ACC112 (cell line): ENCODE measurements around the gene C1orf159.
"Not testable (repeated sequence)": the region's sequence is repeated elsewhere in the genome, so short reads cannot be mapped to it uniquely, and the experiment has no call there.

ENCODE experiments used
- H2AFZ ChIP-seq: fragments of 200-600 bp; sonication (generic); one replicate; pipeline ENCODE4 v1.6.0; 2017; ENCODE audit warnings: antibody characterized with exemption, low read length; ENCODE audit not compliant: unreplicated experiment
- H3K27ac ChIP-seq: fragments of 200-600 bp; sonication (generic); 2 replicates; pipeline ENCODE4 v1.5.1; 2014; ENCODE audit warnings: low read depth, mild to moderate bottlenecking, antibody characterized with exemption, low read length, moderate library complexity
- H3K27me3 ChIP-seq: fragments of 200-600 bp; sonication (generic); 2 replicates; pipeline ENCODE4 v1.6.1; 2014; ENCODE audit warnings: mild to moderate bottlenecking, antibody characterized with exemption, low read length, moderate library complexity, mixed read lengths; ENCODE audit not compliant: insufficient read depth
- H3K36me3 ChIP-seq: fragments of 200-600 bp; sonication (generic); 2 replicates; pipeline ENCODE4 v1.6.1; 2016; ENCODE audit warnings: mild to moderate bottlenecking, antibody characterized with exemption, low read length, moderate library complexity, mixed read lengths; ENCODE audit not compliant: insufficient read depth
- H3K4me1 ChIP-seq: fragments of 200-600 bp; sonication (generic); one replicate; pipeline ENCODE4 v1.6.1; 2016; ENCODE audit warnings: low read length, mixed read lengths; ENCODE audit not compliant: insufficient read depth, unreplicated experiment, control insufficient read depth
- H3K4me3 ChIP-seq: fragments of 200-600 bp; sonication (generic); 2 replicates; pipeline ENCODE4 v1.5.1; 2014; ENCODE audit warnings: mild to moderate bottlenecking, low read depth, low read length
- H3K79me2 ChIP-seq: fragments of 200-600 bp; sonication (generic); one replicate; pipeline ENCODE4 v1.6.0; 2016; ENCODE audit warnings: low read length; ENCODE audit not compliant: control insufficient read depth, unreplicated experiment, insufficient read depth

Gene C1orf159

GRCh38 chr1:1157914-1158710, 42.2 kb upstream of the C1orf159 start:
- H3K4me3 ChIP-seq, result peak overlapping the region; percentile 77
- peak overlapping the region; percentile 48; the same call in 1 of the 2 replicates for H3K27ac ChIP-seq
- H2AFZ ChIP-seq, result peak overlapping the region; percentile 72

GRCh38 chr1:1157426-1157913, 41.6 kb upstream of the C1orf159 start:
- H3K4me1 ChIP-seq, result peaks cover 12% of the 10 kb centered on the region
- H2AFZ ChIP-seq, result peak overlapping the region; percentile 72
- peak overlapping the region; percentile 77 for H3K4me3 ChIP-seq
- peaks cover 8% of the 10 kb centered on the region; the same call in 1 of the 2 replicates for H3K27me3 ChIP-seq
- peak overlapping the region; percentile 48; the same call in 1 of the 2 replicates for H3K27ac ChIP-seq
- H3K79me2 ChIP-seq, result no peaks in the 10 kb centered on the region
- H3K36me3 ChIP-seq, result no peaks in the 10 kb centered on the region

More at GRCh38 chr1:1157914-1158710, 42.2 kb upstream of the C1orf159 start:
- no peaks in the 10 kb centered on the region for H3K36me3 ChIP-seq
- H3K79me2 ChIP-seq, result no peaks in the 10 kb centered on the region
- peaks cover 13% of the 10 kb centered on the region; the same call in 1 of the 2 replicates for H3K27me3 ChIP-seq
- H3K4me1 ChIP-seq, result peaks cover 12% of the 10 kb centered on the region

GRCh38 chr1:1157033-1157365, 41.1 kb upstream of the C1orf159 start:
- Histone ChIP-seq H3K79me2 (no peaks in the 10 kb centered on the region), H3K27ac (no peak overlapping the region), H3K4me1 (peaks cover 12% of the 10 kb centered on the region), H3K27me3 (peaks cover 3% of the 10 kb centered on the region; the same call in 1 of the 2 replicates), H3K36me3 (no peaks in the 10 kb centered on the region), H3K4me3 (no peak overlapping the region), H2AFZ (no peak overlapping the region)

GRCh38 chr1:1156140-1157032, 40.5 kb upstream of the C1orf159 start:
- Histone ChIP-seq H2AFZ (no peak overlapping the region), H3K4me1 (peaks cover 12% of the 10 kb centered on the region), H3K27me3 (no peaks in the 10 kb centered on the region), H3K36me3 (no peaks in the 10 kb centered on the region), H3K79me2 (no peaks in the 10 kb centered on the region), H3K4me3 (no peak overlapping the region), H3K27ac (no peak overlapping the region)

- Histone ChIP-seq H3K4me1 (peaks cover 12% of the 10 kb centered on the region), H3K36me3 (no peaks in the 10 kb centered on the region), H3K4me3 (no peak overlapping the region), H3K27me3 (no peaks in the 10 kb centered on the region), H3K27ac (no peak overlapping the region), H3K79me2 (no peaks in the 10 kb centered on the region), H2AFZ (no peak overlapping the region)
Measured at GRCh38 chr1:1155258-1155657, 39.4 kb upstream of the C1orf159 start.

- Histone ChIP-seq H3K4me1 (peaks cover 12% of the 10 kb centered on the region), H3K27me3 (no peaks in the 10 kb centered on the region), H2AFZ (no peak overlapping the region)
Measured at GRCh38 chr1:1153874-1154273, 38.0 kb upstream of the C1orf159 start.

GRCh38 chr1:1153215-1153614, 37.3 kb upstream of the C1orf159 start:
- not testable (repeated sequence) for H2AFZ ChIP-seq, H3K79me2 ChIP-seq, H3K36me3 ChIP-seq, H3K4me1 ChIP-seq, H3K27me3 ChIP-seq, H3K27ac ChIP-seq, H3K4me3 ChIP-seq

More at GRCh38 chr1:1153874-1154273, 38.0 kb upstream of the C1orf159 start:
- Histone ChIP-seq H3K36me3 (no peaks in the 10 kb centered on the region), H3K27ac (no peak overlapping the region), H3K79me2 (no peaks in the 10 kb centered on the region), H3K4me3 (no peak overlapping the region)

GRCh38 chr1:1152431-1152830, 36.5 kb upstream of the C1orf159 start:
- H3K79me2 ChIP-seq, H3K36me3 ChIP-seq, H3K27ac ChIP-seq, H3K4me1 ChIP-seq, H3K4me3 ChIP-seq, H2AFZ ChIP-seq, H3K27me3 ChIP-seq: not testable (repeated sequence)

- H3K27ac ChIP-seq, result no peak overlapping the region
- H3K4me3 ChIP-seq, result no peak overlapping the region
- H3K27me3 ChIP-seq, result no peaks in the 10 kb centered on the region
- H3K36me3 ChIP-seq, result no peaks in the 10 kb centered on the region
- no peaks in the 10 kb centered on the region for H3K79me2 ChIP-seq
- no peaks in the 10 kb centered on the region for H3K4me1 ChIP-seq
- H2AFZ ChIP-seq, result no peak overlapping the region
Measured at GRCh38 chr1:1151306-1151705, 35.4 kb upstream of the C1orf159 start.

- H2AFZ ChIP-seq, result no peak overlapping the region
- no peaks in the 10 kb centered on the region for H3K36me3 ChIP-seq
- no peaks in the 10 kb centered on the region for H3K4me1 ChIP-seq
- H3K4me3 ChIP-seq, result no peak overlapping the region
- no peak overlapping the region for H3K27ac ChIP-seq
- no peaks in the 10 kb centered on the region for H3K79me2 ChIP-seq
- H3K27me3 ChIP-seq, result no peaks in the 10 kb centered on the region
Measured at GRCh38 chr1:1150100-1150499, 34.2 kb upstream of the C1orf159 start.
